ENCODE measurements around the gene ADH1C.

The ADH1C gene

GRCh38 chr4:99382745-99383360, 30.3 kb upstream of the ADH1C start:
- Histone ChIP-seq H3K4me3 (ENCODE audit: severe bottlenecking) (no peak overlapping the region), H3K4me1 (ENCODE audit: insufficient read depth, poor library complexity, severe bottlenecking) (no peaks in the 10 kb centered on the region), H3K27ac (ENCODE audit: poor library complexity, severe bottlenecking) (no peak overlapping the region), H3K36me3 (ENCODE audit: low read depth) (no peaks in the 10 kb centered on the region), H3K9me3 (ENCODE audit: severe bottlenecking) (peaks cover 4% of the 10 kb centered on the region), H3K27me3 (ENCODE audit: insufficient read depth, poor library complexity, severe bottlenecking) (no peaks in the 10 kb centered on the region)
- TF ChIP-seq, protein P1, sequence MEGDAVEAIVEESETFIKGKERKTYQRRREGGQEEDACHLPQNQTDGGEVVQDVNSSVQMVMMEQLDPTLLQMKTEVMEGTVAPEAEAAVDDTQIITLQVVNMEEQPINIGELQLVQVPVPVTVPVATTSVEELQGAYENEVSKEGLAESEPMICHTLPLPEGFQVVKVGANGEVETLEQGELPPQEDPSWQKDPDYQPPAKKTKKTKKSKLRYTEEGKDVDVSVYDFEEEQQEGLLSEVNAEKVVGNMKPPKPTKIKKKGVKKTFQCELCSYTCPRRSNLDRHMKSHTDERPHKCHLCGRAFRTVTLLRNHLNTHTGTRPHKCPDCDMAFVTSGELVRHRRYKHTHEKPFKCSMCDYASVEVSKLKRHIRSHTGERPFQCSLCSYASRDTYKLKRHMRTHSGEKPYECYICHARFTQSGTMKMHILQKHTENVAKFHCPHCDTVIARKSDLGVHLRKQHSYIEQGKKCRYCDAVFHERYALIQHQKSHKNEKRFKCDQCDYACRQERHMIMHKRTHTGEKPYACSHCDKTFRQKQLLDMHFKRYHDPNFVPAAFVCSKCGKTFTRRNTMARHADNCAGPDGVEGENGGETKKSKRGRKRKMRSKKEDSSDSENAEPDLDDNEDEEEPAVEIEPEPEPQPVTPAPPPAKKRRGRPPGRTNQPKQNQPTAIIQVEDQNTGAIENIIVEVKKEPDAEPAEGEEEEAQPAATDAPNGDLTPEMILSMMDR (IDR thresholded peaks at IDR 0.05; ENCODE audit: poor library complexity, severe bottlenecking) = no peak
- DNase-seq (ENCODE audit: low spot score) = no peak
- no peak for ATAC-seq (ENCODE audit: low read depth)

- Histone ChIP-seq H3K4me1 (ENCODE audit: insufficient read depth, poor library complexity, severe bottlenecking) (no peaks in the 10 kb centered on the region), H3K27me3 (ENCODE audit: insufficient read depth, poor library complexity, severe bottlenecking) (no peaks in the 10 kb centered on the region), H3K4me3 (ENCODE audit: severe bottlenecking) (no peak overlapping the region), H3K9me3 (ENCODE audit: severe bottlenecking) (peaks cover 4% of the 10 kb centered on the region), H3K27ac (ENCODE audit: poor library complexity, severe bottlenecking) (no peak overlapping the region), H3K36me3 (ENCODE audit: low read depth) (no peaks in the 10 kb centered on the region)
- ATAC-seq (ENCODE audit: low read depth) = no peak
- TF ChIP-seq, protein P1 (IDR thresholded peaks at IDR 0.05; ENCODE audit: poor library complexity, severe bottlenecking) = no peak
- no peak for DNase-seq (ENCODE audit: low spot score)
These were observed 29.1 kb upstream of the ADH1C start for GRCh38 chr4:99381588-99382175.

- Histone ChIP-seq H3K36me3 (ENCODE audit: low read depth) (no peaks in the 10 kb centered on the region), H3K4me3 (ENCODE audit: severe bottlenecking) (no peak overlapping the region), H3K27ac (ENCODE audit: poor library complexity, severe bottlenecking) (no peak overlapping the region), H3K27me3 (ENCODE audit: insufficient read depth, poor library complexity, severe bottlenecking) (no peaks in the 10 kb centered on the region), H3K9me3 (ENCODE audit: severe bottlenecking) (peaks cover 4% of the 10 kb centered on the region), H3K4me1 (ENCODE audit: insufficient read depth, poor library complexity, severe bottlenecking) (no peaks in the 10 kb centered on the region)
- TF ChIP-seq, protein P1 (IDR thresholded peaks at IDR 0.05; ENCODE audit: poor library complexity, severe bottlenecking) = no peak
- ATAC-seq (ENCODE audit: low read depth) (no peak), DNase-seq (ENCODE audit: low spot score) (no peak)
These were observed 27.0 kb upstream of the ADH1C start for GRCh38 chr4:99379571-99379970.

DNA sequence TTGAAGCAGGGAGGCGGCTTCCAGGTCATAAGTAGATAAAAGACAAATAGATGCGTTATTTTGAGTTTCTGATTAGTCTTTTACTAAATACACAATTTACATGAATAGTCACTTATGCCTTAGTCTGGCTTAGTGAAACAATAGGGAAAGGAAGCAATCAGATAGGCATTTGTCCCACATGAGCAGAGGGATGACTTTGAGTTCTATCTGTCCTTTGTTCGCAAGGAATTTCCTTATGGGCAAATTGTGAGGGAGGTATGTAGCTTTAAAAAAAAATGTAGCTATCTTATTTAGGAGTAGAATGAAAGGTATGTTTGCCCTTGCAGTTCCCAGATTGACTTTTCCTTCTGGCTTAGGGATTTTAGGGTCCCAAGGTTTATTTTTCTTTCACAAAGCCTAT, 26.3 kb upstream of the ADH1C start:
- no peak for ATAC-seq (ENCODE audit: low read depth)

More for the DNA sequence above, 26.3 kb upstream of the ADH1C start:
- H3K27ac ChIP-seq (ENCODE audit: poor library complexity, severe bottlenecking) = no peak overlapping the region
- peaks cover 4% of the 10 kb centered on the region for H3K9me3 ChIP-seq (ENCODE audit: severe bottlenecking)
- H3K4me1 ChIP-seq (ENCODE audit: insufficient read depth, poor library complexity, severe bottlenecking) = no peaks in the 10 kb centered on the region
- H3K4me3 ChIP-seq (ENCODE audit: severe bottlenecking) = no peak overlapping the region
- H3K27me3 ChIP-seq (ENCODE audit: insufficient read depth, poor library complexity, severe bottlenecking) = no peaks in the 10 kb centered on the region
- DNase-seq (ENCODE audit: low spot score) = no peak
- TF ChIP-seq, protein P1 (IDR thresholded peaks at IDR 0.05; ENCODE audit: poor library complexity, severe bottlenecking) = no peak
- no peaks in the 10 kb centered on the region for H3K36me3 ChIP-seq (ENCODE audit: low read depth)

Data from RWPE2 (cell line).